Retina (tissue), 1 donor: Measurements from ENCODE around the gene JAK2.
"Not testable (repeated sequence)": the region's sequence is repeated elsewhere in the genome, so short reads cannot be mapped to it uniquely, and the experiment has no call there.

Source experiments
- DNase-seq: peaks from one replicate; pipeline ENCODE4 v3.0.0-alpha.2; 2016

The JAK2 gene

GRCh38 chr9:4982721-4983482, 2.2 kb upstream of the JAK2 start:
- DNase-seq: no peak

- no peak for DNase-seq
Measured at GRCh38 chr9:4983601-4984165, 1.4 kb upstream of the JAK2 start.

- no peak for DNase-seq
Measured at GRCh38 chr9:4984171-4984620, 876 bp upstream of the JAK2 start.

- DNase-seq: peak; percentile 68
Measured at GRCh38 chr9:4985386-4986266, 554 bp downstream of the JAK2 start.

DNA sequence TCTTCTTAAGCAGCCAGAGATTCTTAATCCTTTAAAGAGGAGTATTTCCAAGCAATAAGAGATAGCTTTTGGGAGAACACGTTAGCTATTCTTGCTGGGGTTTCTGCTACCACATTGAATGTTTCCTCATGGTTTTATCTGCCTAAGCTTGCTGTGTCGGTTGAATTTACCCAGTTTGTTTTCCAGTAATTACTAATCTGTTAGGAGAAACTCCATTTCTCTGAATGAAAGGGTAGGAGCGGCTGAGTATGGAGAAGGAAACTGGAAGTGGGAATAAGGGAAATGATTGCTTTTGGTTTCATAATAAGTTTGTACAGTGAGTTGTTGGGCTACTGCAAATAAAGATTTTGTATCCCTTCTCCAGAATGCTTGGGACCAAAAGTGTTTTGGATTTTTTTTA, 1.2 kb downstream of the JAK2 start:
- DNase-seq: no peak

GRCh38 chr9:4986783-4987182, 1.7 kb downstream of the JAK2 start:
- peak; percentile 4 for DNase-seq

- peak; percentile 69 for DNase-seq
Measured at GRCh38 chr9:4987961-4988421, 2.9 kb downstream of the JAK2 start.

DNA sequence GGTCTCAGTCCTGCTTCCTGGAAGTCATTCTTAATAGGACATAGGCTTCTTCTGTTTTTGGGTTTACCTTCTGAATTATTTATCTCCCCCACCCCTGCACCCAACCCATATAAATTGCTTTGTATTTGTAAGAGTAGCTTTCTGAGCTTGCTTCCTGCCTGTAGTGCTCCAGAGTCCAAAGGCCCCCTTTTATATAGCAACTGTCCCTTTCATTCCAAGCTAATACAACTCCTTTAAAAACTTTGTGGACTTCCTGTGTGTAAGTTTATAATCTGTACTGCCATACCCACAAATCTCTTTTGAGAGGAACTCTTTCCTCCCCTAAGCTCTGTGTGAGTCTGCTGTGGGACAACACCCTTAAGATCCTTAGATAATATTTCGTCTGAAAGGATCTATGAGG, 7.8 kb downstream of the JAK2 start:
- DNase-seq: no peak

GRCh38 chr9:4994166-4994890, 9.3 kb downstream of the JAK2 start:
- DNase-seq: no peak

DNA sequence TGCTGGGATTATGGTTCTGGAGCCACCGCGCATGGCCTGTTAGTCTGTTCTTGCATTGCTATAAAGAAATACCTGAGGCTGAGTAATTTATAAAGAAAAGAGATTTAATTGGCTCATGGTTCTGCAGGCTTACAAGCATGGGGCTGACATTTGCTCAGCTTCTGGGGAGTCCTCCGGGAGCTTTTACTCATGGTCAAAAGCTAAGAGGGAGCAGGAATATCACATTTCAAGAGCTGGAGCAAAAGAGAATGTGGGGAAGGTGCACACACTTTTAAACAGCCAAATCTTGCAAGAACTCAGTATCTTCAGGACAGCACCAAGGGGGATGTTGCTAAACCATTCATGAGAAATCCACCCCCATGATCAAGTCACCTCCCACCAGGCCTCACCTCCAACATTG, 12.1 kb downstream of the JAK2 start:
- no peak for DNase-seq

GRCh38 chr9:4997631-4998030, 12.6 kb downstream of the JAK2 start:
- DNase-seq: no peak

GRCh38 chr9:5002811-5003210, 17.7 kb downstream of the JAK2 start:
- DNase-seq: no peak

- DNase-seq: no peak
Measured at GRCh38 chr9:5004481-5004880, 19.4 kb downstream of the JAK2 start.

- no peak for DNase-seq
Measured at GRCh38 chr9:5008202-5008601, 23.1 kb downstream of the JAK2 start.

DNA sequence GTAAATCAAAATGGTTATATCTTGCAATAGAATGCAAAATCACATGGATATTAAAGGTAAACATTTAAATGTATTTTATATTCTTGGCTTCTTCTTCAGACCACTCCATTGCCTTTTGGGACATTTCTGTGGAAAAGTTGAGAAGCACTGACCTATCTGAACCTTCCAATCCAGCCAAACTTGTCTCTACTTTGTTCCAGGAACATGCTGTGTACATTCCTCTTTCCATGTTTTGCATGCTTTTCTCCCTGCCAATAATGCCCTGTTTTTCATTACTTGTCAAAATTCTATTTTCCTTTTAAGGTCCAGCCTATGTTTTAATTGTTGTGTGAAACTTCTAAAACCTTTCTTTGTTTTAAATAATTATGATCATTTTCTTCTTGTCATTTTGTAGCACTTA, 28.3 kb downstream of the JAK2 start:
- no peak for DNase-seq

GRCh38 chr9:5015934-5016333, 30.9 kb downstream of the JAK2 start:
- no peak for DNase-seq

DNA sequence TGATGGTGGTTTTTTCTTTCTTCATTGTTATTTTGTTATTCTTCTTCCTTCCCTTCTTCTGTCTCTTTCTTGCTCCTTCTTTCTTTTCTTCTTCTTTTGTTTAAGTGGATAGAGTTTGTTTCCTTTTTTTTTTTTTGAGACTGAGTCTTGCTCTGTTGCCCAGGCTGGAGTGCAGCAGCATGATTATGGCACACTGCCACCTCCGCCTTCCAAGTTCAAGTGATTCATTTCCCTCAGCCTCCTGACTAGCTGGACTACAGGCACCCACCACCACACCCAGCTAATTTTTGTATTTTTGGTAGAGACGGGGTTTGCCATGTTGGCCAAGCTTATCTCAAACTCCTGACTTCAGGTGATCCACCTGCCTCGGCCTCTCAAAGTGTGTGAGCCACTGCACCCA, 40.3 kb downstream of the JAK2 start:
- no peak for DNase-seq

- not testable (repeated sequence) for DNase-seq
Measured at GRCh38 chr9:5031941-5032340, 46.9 kb downstream of the JAK2 start.

DNA sequence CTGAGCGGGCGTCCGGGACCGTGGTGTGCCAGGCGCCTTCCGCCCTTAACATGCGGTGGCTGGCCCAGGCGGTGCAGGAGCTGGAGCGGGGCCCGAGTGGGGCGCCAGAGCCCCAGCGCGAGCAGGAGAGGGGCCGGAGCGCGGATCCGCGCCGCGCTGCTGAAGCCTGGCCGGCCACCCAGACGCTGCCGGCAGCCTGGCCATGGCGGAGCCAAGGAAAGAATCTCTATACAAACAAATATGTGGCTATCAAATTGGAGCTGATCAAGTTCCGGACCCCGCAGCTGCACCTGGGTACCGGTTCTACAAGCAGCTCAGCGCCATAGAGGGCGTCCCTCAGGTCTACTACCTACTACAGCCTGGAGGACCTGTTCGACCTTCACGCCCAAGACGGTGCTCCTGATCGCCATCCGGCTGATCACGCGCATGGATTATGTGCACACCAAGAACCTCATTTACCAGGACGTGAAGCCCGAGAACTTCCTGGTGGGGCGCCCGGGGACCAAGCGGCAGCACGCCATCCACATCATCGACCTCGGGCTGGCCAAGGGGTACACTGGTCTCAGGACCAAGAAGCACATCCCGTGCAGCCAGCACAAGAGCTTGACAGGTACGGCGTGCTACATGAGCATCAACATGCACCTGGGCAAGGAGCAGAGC, 55.8 kb downstream of the JAK2 start:
- no peak for DNase-seq

GRCh38 chr9:5041390-5042115, 56.5 kb downstream of the JAK2 start:
- DNase-seq: no peak

GRCh38 chr9:5042661-5043178, 57.6 kb downstream of the JAK2 start:
- DNase-seq: peak; percentile 5
